GM12873 (cell line): ENCODE measurements around the gene IGFLR1.

Experiments
- CTCF ChIP-seq: IDR thresholded peaks from 2 replicates; pipeline ENCODE4 v1.5.1; 2012; ENCODE audit warnings: low read depth, mild to moderate bottlenecking, moderate library complexity, low read length, control low read depth; ENCODE audit not compliant: insufficient read depth; ENCODE audit errors: missing control alignments

Gene IGFLR1

GRCh38 chr19:35725216-35725861, 16.9 kb downstream of the IGFLR1 start:
- no peak for TF ChIP-seq CTCF

DNA sequence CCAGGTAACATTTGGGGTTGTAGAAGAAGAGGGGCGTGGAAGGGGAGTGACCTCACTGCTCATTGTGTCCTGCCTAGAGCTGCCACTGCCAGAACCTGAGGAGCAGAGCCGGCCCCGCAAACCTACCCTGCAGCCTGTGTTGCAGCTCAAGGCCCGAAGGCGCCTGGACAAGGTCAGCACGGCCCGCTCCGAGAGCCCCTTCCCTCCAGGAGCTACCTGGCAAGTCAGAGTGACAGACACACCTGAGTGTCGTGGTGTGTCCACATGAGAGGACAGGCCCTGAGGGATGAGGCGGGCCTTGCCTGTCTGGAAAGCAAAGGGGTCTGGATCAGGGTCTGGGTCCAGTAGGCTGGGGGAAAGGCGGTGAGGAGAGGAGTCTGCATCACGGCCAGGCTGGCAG, 17.7 kb downstream of the IGFLR1 start:
- TF ChIP-seq CTCF: no peak

- TF ChIP-seq CTCF: no peak
Measured at GRCh38 chr19:35723671-35724070, 18.6 kb downstream of the IGFLR1 start.

DNA sequence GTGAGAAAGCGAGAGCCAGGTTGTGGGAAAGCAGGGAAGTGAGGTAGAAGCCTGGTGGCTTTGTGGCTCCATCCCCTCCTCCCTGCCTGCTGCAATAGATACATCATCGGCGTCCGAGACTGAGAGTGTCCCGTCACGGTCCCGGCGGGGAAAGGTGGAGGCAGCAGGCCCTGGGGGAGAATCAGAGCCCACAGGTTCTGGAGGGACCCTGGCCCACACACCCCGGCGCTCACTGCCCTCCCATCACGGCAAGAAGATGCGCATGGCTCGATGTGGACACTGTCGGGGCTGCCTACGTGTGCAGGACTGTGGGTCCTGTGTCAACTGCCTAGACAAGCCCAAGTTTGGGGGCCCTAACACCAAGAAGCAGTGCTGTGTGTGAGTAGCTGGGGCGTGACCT, 19.4 kb downstream of the IGFLR1 start:
- TF ChIP-seq CTCF: no peak

- no peak for TF ChIP-seq CTCF
Measured at GRCh38 chr19:35722461-35722860, 19.8 kb downstream of the IGFLR1 start.

DNA sequence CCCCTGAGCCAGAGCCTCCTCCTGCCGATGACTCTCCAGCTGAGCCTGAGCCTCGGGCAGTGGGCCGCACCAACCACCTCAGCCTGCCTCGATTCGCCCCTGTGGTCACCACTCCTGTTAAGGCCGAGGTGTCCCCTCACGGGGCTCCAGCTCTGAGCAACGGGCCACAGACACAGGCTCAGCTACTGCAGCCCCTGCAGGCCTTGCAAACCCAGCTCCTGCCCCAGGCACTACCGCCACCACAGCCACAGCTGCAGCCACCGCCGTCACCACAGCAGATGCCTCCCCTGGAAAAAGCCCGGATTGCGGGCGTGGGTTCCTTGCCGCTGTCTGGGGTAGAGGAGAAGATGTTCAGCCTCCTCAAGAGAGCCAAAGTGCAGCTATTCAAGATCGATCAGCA, 20.9 kb downstream of the IGFLR1 start:
- TF ChIP-seq CTCF: no peak

DNA sequence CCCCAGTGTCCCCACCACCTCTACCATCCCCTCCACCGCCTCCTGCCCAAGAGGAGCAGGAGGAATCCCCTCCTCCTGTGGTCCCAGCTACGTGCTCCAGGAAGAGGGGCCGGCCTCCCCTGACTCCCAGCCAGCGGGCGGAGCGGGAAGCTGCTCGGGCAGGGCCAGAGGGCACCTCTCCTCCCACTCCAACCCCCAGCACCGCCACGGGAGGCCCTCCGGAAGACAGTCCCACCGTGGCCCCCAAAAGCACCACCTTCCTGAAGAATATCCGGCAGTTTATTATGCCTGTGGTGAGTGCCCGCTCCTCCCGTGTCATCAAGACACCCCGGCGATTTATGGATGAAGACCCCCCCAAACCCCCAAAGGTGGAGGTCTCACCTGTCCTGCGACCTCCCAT, 21.6 kb downstream of the IGFLR1 start:
- TF ChIP-seq CTCF: no peak

DNA sequence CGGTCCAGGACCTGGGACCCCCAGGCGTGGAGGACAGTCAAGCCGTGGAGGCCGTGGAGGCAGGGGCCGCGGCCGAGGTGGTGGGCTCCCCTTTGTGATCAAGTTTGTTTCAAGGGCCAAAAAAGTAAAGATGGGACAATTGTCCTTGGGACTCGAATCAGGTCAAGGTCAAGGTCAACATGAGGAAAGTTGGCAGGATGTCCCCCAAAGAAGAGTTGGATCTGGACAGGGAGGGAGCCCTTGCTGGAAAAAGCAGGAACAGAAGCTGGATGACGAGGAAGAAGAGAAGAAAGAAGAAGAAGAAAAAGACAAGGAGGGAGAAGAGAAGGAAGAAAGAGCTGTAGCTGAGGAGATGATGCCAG, 22.1 kb downstream of the IGFLR1 start:
- TF ChIP-seq CTCF: no peak
